Skin epidermis (tissue), 12 donors: Measurements from ENCODE around the gene NDUFA11.
"Not testable (repeated sequence)": the region's sequence is repeated elsewhere in the genome, so short reads cannot be mapped to it uniquely, and the experiment has no call there.

Experiments used
- H3K27ac ChIP-seq, 21 experiments: fragments of 200-600 bp; sonication (generic) in 11 of 21; one replicate each; pipeline ENCODE4 v1.5.0; 2020; ENCODE audit warnings: mild to moderate bottlenecking in 3 of 21, inconsistent platforms in 2 of 21, moderate library complexity in 2 of 21
- H3K4me3 ChIP-seq, 7 experiments: fragments of 200-600 bp; sonication (generic) in 2 of 7; one replicate each; pipeline ENCODE4 v1.5.0; 2020; ENCODE audit warnings: inconsistent platforms in 2 of 7, mild to moderate bottlenecking in 2 of 7, moderate library complexity in 1 of 7

The NDUFA11 gene

GRCh38 chr19:5867201-5868136, 36.1 kb downstream of the NDUFA11 start:
- H3K27ac ChIP-seq: no peak overlapping the region
- H3K4me3 ChIP-seq: no peak overlapping the region

- H3K27ac ChIP-seq: no peak overlapping the region
- H3K4me3 ChIP-seq: no peak overlapping the region
Measured at GRCh38 chr19:5865772-5866171, 37.8 kb downstream of the NDUFA11 start.

DNA sequence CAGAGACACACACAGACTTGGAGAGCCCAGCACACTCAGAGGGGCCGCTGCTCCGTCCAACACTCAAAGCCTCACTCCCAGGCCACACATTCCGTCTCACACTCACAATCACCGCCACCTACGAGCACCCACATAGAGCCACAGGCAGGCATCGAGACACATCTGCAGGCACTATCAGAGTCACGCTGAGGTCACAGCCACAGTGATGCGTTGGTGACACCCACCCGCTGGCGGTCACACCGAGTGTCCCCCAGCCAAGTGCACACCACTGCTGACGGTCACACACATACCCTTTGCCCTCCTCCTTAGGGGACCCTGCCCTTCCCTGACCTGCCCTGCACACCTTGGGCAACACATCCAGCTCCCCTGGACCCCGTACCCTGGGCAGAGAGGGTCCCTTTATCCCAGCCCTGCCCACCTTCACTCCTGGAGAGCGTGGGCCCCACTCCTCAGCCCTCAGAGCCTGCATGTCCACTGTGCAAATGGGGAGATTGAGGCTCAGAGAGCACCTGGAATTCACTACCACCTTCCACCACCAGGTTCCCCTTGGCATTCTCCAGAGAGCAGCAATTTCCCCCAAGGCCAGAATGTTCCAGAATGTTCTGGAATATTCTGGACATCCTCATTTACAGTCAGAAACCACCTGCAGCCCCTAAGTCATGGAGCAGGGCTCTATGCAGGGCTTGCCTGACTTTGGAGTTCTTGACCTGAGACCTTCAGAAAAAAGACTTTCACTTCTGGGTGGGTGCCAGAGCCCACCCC, 38.7 kb downstream of the NDUFA11 start:
- H3K27ac ChIP-seq: no peak overlapping the region
- H3K4me3 ChIP-seq: no peak overlapping the region

GRCh38 chr19:5864013-5864720, 39.4 kb downstream of the NDUFA11 start:
- Histone ChIP-seq H3K27ac (no peak overlapping the region), H3K4me3 (no peak overlapping the region)

GRCh38 chr19:5863030-5863665, 40.4 kb downstream of the NDUFA11 start:
- H3K27ac ChIP-seq: no peak overlapping the region
- H3K4me3 ChIP-seq: no peak overlapping the region

GRCh38 chr19:5857203-5858081, 46.1 kb downstream of the NDUFA11 start:
- H3K4me3 ChIP-seq: no peak overlapping the region
- H3K27ac ChIP-seq: no peak overlapping the region

- not testable (repeated sequence) for H3K27ac ChIP-seq
Measured at GRCh38 chr19:5855151-5855550, 48.4 kb downstream of the NDUFA11 start.

GRCh38 chr19:5854121-5854520, 49.5 kb downstream of the NDUFA11 start:
- peak overlapping the region in 1 of 21 experiments; percentile 25 for H3K27ac ChIP-seq
- H3K4me3 ChIP-seq: not testable (repeated sequence)

More at GRCh38 chr19:5855151-5855550, 48.4 kb downstream of the NDUFA11 start:
- H3K4me3 ChIP-seq: not testable (repeated sequence)

GRCh38 chr19:5851302-5851701, 52.3 kb downstream of the NDUFA11 start, which contains the start of gene FUT3:
FUT3 (minus strand) TSS chr19:5851449.
- Histone ChIP-seq H3K27ac (peak within 1 kb of the TSS in 6 of 21 experiments; percentile 26 to 64 (median 34)), H3K4me3 (peak within 1 kb of the TSS in 1 of 7 experiments; percentile 3)

- Histone ChIP-seq H3K4me3 (peak overlapping the region in 1 of 7 experiments; percentile 3), H3K27ac (peak overlapping the region in 6 of 21 experiments; percentile 26 to 64 (median 34))
Measured at GRCh38 chr19:5850743-5851293, 52.8 kb downstream of the NDUFA11 start.

DNA sequence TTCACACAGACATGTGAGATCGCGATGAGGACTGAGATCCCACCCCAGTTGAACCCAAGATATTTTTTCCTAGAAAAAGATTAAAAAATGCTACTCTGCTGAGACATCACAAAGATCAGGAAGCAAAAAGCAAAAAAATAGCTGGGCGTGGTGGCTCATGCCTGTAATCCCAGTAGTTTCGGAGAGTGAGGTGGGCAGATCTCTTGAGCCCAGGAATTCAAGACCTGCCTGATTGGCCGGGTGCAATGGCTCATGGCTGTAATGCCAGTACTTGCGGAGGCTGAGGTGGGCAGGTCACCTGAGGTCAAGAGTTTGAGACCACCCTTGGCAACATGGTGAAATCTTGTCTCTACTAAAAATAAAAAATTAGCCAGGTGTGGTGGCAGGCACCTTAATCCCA, 53.4 kb downstream of the NDUFA11 start:
- H3K4me3 ChIP-seq: no peak overlapping the region
- H3K27ac ChIP-seq: no peak overlapping the region

DNA sequence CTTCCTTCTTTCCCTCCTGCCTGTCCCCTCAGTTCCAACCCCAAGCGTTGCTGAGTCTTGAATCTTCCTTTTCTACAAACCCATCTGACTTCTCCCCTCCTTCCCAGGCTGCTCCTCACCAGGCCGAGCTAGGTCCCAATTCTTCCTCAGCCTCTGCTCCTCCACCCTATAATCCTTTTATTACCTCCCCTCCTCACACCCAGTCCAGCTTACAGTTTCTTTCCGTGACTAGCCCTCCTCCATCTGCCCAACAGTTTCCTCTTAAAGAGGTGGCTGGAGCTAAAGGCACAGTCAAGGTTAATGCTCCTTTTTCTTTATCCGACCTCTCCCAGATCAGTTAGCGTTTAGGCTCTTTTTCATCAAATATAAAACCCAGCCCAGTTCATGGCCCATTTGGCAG, 55.0 kb downstream of the NDUFA11 start:
- not testable (repeated sequence) for H3K4me3 ChIP-seq, H3K27ac ChIP-seq

DNA sequence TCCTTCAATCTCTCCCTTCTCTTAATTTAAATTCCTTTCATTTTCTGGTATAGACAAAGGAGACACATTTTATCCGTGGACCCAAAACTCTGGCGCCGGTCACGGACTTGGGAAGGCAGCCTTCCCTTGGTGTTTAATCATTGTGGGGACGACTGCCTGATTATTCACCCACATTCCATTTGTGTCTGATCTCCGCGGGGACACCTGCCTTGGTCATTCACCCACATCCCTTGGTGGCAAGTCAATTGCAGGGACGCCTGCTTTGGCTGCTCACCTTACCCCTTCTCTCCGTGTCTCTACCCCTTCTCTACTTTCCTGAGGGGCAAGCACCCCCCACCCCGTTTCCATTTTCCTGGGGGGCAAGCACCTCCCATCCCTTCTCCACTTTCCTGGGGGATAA, 55.7 kb downstream of the NDUFA11 start:
- not testable (repeated sequence) for H3K4me3 ChIP-seq, H3K27ac ChIP-seq
